ENCODE data around the gene P2RX7.

P2RX7 gene

DNA sequence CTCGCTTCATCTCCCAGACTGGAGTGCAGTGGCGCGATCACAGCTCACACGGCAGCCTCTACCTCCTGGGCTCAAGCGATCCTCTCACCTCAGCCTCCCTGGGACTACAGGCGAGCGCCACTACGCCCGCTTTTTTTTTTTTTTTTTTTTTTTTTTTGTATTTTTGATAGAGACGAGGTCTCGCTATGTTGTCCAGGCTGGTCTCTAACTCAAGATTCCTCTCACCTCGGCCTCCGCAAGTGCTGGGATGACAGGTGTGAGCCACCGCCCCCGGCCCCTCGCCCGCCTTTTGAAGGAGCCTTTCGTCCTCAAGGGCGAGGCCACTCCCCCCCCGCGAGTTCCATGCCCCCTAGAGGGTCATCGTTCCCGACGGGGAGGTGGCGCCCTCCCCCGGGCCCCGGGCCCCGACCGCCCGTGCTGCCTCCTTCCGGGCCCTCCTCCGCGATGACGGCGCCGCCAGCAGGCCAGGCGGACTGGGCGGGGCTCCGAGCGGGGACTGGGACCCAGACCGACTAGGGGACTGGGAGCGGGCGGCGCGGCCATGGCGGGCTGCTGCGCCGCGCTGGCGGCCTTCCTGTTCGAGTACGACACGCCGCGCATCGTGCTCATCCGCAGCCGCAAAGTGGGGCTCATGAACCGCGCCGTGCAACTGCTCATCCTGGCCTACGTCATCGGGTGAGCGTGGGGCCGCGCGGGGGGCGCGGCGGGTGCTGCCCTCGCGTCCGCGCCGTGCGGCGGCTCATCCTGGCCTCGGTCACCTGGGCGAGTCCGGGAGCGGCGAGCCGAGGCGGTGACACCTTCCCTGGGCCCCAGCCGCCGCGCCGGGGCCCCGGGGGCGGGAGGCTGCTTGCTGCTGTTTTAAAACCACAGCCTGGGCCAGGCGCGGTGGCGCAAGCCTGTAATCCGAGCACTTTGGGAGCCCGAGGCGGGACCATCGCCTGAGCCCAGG, 77.2 kb downstream of the P2RX7 start, which contains the start of gene P2RX4:
P2RX4 (plus strand) TSS at position 506 of the 949 bp plus-strand sequence; CDS start at position 542, 36 bp downstream.
- Mint-ChIP-seq H3K36me3 (ENCODE audit: low read depth) (peaks cover 15% of the 10 kb centered on the region), H3K4me3 (peak within 1 kb of the TSS; percentile 99), H3K4me1 (ENCODE audit: low read depth) (peaks cover 28% of the 10 kb centered on the region), H3K27me3 (ENCODE audit: low read depth) (no peaks in the 10 kb centered on the region), H3K9me3 (no peaks in the 10 kb centered on the region), H3K27ac (peak within 1 kb of the TSS; percentile 98)

DNA sequence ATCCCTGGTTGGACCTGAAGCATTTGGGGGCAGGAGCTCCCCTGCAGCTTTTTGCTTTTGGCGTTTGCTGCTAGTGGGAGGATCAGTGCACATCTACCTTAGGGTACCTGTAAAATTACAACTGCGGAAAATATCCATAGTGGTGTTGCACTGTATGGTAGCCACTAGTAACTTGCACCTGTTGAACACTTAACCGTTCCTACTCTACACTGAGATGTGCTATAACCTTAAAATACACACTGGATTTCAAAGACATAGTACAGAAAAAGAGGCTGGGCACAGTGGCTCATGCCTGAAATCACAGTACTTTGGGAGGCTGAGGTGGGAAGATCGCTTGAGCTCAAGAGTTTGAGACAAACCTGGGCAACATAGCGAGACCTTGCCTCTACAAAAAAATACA, 80.2 kb downstream of the P2RX7 start:
- Mint-ChIP-seq H3K9me3 (no peaks in the 10 kb centered on the region), H3K4me3 (no peak overlapping the region), H3K4me1 (ENCODE audit: low read depth) (peaks cover 34% of the 10 kb centered on the region), H3K27me3 (ENCODE audit: low read depth) (no peaks in the 10 kb centered on the region), H3K27ac (no peak overlapping the region), H3K36me3 (ENCODE audit: low read depth) (peaks cover 24% of the 10 kb centered on the region)

DNA sequence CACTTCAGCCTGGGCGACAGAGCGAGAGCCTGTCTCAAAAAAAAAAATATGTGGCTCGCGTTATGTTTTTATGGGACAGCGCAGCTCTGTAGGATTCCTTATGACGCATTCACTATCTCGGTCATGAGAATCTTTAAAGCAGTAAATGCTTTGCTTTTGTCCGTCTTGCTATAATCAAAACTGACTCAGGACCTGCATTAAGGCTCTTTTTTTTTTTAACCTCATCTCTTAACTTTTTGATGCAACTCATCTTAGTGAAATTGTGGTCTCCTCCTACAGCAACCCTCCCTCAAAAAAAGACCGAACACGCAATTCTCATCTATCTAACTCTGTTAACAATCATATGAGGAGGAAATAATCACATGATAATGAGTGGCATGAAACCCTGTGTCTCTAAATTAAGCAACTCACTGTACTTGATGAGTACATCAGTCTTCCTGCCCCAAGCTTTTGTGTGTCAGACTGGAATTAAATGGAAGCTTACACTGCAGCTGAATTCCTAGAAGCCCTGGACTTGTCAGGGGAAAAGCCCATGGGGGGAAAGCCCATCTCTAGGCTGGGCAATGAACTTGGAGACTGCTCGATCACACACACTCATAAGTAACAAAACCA, 81.6 kb downstream of the P2RX7 start:
- Mint-ChIP-seq H3K27ac (peak overlapping the region; percentile 71), H3K9me3 (no peaks in the 10 kb centered on the region), H3K4me3 (peak overlapping the region; percentile 39), H3K27me3 (ENCODE audit: low read depth) (no peaks in the 10 kb centered on the region), H3K4me1 (ENCODE audit: low read depth) (peaks cover 28% of the 10 kb centered on the region), H3K36me3 (ENCODE audit: low read depth) (peaks cover 31% of the 10 kb centered on the region)

DNA sequence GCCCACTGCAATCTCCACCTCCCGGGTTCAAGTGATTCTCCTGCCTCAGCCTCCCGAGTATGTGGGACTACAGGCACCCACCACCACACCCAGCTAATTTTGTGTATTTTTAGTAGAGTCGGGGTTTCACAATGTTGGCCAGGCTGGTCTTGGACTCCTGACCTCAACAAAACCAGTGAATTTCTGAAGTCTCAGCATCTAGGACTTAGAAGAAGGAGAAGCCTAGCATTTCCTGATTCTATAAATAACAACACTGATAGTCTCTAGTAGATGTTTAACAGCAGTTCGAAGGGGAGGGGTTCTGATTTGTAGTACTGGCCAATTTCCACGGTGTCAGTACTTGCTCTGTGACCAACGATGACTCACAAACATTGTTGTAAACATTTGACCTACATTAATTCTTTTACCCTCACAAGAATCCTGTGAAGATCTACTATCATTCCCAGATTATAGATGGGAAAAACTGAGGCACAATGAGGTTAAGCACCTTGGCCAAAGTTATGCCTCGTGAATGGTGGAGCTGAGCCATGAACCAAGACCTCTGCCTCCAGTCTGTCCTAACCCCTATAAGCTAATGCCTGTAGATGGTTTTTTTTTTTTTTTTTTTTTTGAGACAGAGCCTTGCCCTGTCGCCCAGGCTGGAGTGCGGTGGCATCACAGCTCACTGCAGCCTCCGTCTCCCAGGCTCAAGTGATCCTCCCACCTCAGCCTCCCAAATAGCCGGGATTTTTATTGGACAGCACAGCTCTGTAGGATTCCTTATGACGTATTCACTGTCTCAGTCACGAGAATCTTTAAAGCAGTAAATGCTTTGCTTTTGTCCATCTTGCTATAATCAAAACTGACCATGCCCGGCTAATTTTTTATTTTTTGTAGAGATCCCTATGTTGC, 82.4 kb downstream of the P2RX7 start:
- Mint-ChIP-seq H3K36me3 (ENCODE audit: low read depth) (peaks cover 38% of the 10 kb centered on the region), H3K4me1 (ENCODE audit: low read depth) (peaks cover 26% of the 10 kb centered on the region), H3K4me3 (peak overlapping the region; percentile 39), H3K27ac (peak overlapping the region; percentile 71), H3K9me3 (no peaks in the 10 kb centered on the region), H3K27me3 (ENCODE audit: low read depth) (no peaks in the 10 kb centered on the region)

DNA sequence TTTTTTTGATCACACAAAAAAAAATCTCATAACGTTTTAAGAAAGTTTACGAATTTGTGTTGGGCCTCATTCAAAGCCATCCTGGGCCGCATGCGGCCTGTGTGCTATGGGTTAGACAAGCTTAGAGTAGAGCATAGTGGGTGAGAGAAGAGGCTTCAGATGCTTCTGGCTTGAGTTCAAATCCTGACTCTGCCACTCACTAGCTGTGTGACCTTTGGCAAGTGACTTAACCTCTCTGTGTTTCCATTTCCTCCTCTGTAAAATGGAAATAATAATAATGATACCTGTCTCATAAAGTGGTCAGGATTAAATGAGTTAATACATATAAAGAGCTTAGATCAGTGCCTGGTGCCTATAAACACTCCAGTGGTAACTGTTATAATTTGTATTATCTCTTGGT, 83.4 kb downstream of the P2RX7 start:
- Mint-ChIP-seq H3K27ac (no peak overlapping the region), H3K4me1 (ENCODE audit: low read depth) (peaks cover 25% of the 10 kb centered on the region), H3K27me3 (ENCODE audit: low read depth) (no peaks in the 10 kb centered on the region), H3K9me3 (no peaks in the 10 kb centered on the region), H3K4me3 (no peak overlapping the region), H3K36me3 (ENCODE audit: low read depth) (peaks cover 41% of the 10 kb centered on the region)

DNA sequence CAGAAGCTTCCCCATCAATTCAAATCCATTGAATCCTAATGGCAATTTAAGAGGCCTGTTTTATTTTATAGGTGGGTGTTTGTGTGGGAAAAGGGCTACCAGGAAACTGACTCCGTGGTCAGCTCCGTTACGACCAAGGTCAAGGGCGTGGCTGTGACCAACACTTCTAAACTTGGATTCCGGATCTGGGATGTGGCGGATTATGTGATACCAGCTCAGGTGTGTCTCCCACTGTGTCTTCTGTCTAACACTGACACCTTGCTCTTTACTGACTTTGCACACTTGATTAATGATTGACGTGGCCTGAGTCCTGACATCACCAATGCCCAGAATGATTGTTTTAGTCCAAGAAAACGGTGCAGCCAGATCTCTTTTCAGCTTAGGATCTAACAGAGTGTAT, 84.4 kb downstream of the P2RX7 start:
- Mint-ChIP-seq H3K4me3 (no peak overlapping the region), H3K27ac (no peak overlapping the region), H3K36me3 (ENCODE audit: low read depth) (peaks cover 45% of the 10 kb centered on the region), H3K9me3 (no peaks in the 10 kb centered on the region), H3K27me3 (ENCODE audit: low read depth) (no peaks in the 10 kb centered on the region), H3K4me1 (ENCODE audit: low read depth) (peaks cover 23% of the 10 kb centered on the region)

DNA sequence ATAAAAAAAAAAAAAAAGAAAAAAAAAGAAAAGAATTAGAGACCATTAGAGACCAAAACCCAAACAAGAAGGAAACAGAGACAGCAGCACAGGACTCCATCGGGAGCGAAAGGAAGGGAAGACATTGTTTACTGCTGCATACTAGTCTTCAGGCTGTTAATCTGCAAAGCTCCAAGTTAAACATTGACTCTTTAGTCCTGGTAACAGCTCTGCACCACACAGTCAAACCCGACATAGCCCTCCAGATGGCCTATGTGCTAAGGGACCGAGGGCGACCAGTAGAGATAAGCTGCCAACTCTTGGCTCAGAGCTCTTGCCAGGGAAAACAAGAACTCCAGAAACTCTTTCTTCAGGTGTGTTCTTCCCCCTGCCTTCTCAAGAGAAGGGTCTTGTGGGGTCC, 85.1 kb downstream of the P2RX7 start:
- Mint-ChIP-seq H3K27me3 (ENCODE audit: low read depth) (no peaks in the 10 kb centered on the region), H3K27ac (no peak overlapping the region), H3K4me1 (ENCODE audit: low read depth) (peaks cover 24% of the 10 kb centered on the region), H3K36me3 (ENCODE audit: low read depth) (peaks cover 51% of the 10 kb centered on the region), H3K9me3 (no peaks in the 10 kb centered on the region), H3K4me3 (no peak overlapping the region)

DNA sequence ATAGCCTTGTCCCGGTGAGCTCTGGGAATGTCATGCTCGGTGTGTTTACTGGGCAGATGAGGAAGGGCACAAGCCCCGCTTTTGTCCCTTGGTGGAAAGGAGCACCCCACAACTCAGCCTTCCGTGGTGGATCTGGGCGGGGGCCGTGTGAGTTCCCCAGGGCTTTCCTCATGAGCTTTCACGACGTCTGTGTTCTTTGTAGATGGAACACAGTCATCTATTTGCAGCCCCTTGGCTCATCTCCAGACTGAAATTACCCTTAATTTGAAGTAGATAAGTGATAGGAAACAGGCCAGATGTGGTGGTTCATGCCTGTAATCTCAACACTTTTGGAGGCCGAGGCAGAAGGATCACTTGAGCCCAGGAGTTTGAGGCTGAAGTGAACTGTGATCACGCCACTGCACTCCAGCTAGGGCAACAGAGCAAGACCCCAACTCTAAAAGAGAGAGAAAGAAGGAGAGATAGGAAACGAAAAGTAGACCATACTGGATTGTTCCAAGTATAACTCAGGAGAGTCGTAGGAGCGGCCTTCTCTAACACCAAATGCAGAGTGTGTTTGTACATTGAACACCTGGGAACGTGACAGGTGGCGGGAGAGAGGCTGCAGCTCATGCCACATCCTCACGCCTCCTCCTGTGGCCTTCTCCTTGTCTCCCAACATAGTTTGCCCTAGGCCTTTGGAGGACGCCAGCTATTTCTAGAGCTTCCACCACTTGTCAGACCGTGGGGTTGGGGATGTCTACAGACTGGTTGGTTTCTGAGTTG, 86.1 kb downstream of the P2RX7 start:
- Mint-ChIP-seq H3K27me3 (ENCODE audit: low read depth) (no peaks in the 10 kb centered on the region), H3K27ac (no peak overlapping the region), H3K9me3 (no peaks in the 10 kb centered on the region), H3K4me3 (no peak overlapping the region), H3K36me3 (ENCODE audit: low read depth) (peaks cover 54% of the 10 kb centered on the region), H3K4me1 (ENCODE audit: low read depth) (peaks cover 32% of the 10 kb centered on the region)

DNA sequence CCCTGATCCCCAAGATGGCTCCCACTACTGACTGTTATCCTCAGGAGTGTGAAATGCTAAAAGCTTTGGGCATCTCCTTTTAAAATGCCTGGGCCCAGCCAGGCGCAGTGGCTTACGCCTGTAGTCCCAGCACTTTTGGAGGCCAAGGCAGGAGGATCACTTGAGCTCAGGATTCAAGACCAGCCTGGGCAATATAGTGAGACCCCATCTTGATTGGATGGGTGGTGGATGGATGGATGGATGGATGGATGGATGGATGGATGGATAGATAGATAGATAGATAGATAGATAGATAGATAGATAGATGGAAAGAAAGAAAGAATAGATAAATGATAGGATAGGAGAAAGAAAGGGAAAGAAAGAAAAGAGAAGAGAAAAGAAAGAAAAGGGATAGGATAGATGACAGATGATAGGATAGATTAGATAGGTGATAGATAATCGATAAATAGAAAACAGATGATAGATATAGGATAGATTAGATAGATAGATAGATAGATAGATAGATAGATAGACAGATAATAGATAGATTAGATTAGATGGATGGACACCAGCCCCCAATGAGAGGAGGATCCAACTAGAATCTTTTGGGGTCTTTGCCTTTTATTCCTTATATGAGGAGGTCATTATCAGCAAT, 86.8 kb downstream of the P2RX7 start:
- Mint-ChIP-seq H3K9me3 (no peaks in the 10 kb centered on the region), H3K36me3 (ENCODE audit: low read depth) (peaks cover 54% of the 10 kb centered on the region), H3K27ac (no peak overlapping the region), H3K27me3 (ENCODE audit: low read depth) (no peaks in the 10 kb centered on the region), H3K4me3 (no peak overlapping the region), H3K4me1 (ENCODE audit: low read depth) (peaks cover 34% of the 10 kb centered on the region)

DNA sequence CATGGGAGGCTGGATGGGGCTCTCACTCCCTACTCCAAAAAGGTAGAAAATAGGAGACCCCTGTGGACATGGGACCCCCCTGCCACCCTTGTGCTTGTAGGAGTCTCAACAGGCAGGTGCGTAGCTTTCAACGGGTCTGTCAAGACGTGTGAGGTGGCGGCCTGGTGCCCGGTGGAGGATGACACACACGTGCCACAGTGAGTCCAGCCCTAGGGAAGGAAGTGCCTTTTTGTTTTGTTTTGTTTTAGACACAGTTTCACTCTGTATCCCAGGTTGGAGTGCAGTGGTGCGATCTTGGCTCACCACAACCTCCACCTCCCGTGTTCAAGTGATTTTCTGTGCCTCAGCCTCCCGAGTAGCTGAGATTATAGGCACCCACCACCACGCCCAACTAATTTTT, 90.2 kb downstream of the P2RX7 start:
- peak overlapping the region; percentile 98 for H3K27ac Mint-ChIP-seq
- H3K4me3 Mint-ChIP-seq = no peak overlapping the region
- H3K27me3 Mint-ChIP-seq (ENCODE audit: low read depth) = no peaks in the 10 kb centered on the region
- peaks cover 60% of the 10 kb centered on the region for H3K36me3 Mint-ChIP-seq (ENCODE audit: low read depth)
- peaks cover 41% of the 10 kb centered on the region for H3K4me1 Mint-ChIP-seq (ENCODE audit: low read depth)
- H3K9me3 Mint-ChIP-seq = no peaks in the 10 kb centered on the region

DNA sequence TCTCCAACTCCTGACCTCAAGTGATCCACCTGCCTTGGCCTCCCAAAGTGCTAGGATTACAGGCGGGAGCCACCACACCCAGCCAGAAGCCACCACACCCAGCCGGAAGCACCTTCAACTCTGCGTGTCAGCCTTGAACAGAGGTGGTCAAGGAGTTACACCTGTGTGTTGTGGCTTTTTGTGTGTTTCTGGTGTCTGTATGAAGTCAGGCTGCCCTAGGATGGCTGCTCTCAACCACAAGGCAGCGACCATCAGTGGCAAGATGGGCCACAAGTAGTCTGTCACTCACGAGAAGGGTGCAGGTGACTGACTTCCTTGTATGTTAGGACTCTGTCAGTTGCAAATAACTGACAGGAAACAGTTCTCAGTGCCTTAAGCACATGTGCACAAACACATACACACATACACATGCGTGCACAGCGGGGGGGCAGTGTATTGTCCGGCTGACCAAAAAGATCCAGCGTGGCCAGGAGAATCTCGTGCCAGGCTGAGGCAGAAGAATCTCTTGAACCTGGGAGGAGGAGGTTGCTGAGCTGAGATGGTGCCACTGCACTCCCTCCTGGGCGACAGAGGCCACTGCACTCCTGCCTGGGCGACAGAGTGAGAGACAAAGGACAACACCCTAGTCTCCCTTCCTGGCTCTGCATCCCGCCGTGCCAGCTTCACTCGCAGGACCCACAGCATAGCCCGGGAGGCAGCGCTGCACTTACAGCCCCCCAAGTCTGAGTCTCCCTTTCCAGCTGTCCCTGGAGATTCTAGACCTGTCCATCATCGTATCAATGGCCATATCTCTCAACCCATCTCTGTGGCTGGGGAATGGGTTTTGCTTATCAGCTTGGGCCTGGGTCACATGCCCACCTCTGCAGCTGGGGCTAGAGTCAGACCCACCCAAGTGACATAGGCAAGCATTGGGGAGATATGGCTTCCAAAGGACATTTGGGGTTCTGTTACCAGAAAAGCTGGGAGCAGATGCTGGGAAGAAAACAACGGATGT, 90.9 kb downstream of the P2RX7 start:
- Mint-ChIP-seq H3K27ac (peak overlapping the region; percentile 98), H3K4me1 (ENCODE audit: low read depth) (peaks cover 41% of the 10 kb centered on the region), H3K9me3 (no peaks in the 10 kb centered on the region), H3K36me3 (ENCODE audit: low read depth) (peaks cover 57% of the 10 kb centered on the region), H3K4me3 (peak overlapping the region; percentile 57), H3K27me3 (ENCODE audit: low read depth) (no peaks in the 10 kb centered on the region)

DNA sequence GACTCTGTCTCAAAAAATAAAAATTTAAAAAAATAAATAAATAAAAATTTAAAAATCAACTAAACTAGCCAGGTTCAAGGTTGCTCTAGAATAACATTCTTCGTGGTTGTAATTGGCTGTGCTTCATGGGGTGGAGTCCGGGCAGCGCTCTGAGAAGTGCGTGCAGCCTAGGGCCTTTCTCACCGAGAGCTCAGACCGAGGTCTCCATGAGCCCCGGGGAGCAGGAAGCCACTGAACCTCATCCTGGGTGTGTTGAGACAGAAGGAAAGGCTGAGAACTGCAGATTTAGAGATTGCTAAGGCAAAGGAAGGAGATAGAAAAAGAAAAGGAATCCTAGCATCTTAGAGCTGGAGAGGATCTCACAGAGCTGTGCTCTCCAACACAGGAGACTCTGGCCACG, 91.9 kb downstream of the P2RX7 start:
- peaks cover 41% of the 10 kb centered on the region for H3K4me1 Mint-ChIP-seq (ENCODE audit: low read depth)
- H3K4me3 Mint-ChIP-seq = peak overlapping the region; percentile 82
- H3K27ac Mint-ChIP-seq = peak overlapping the region; percentile 98
- peaks cover 58% of the 10 kb centered on the region for H3K36me3 Mint-ChIP-seq (ENCODE audit: low read depth)
- no peaks in the 10 kb centered on the region for H3K9me3 Mint-ChIP-seq
- H3K27me3 Mint-ChIP-seq (ENCODE audit: low read depth) = no peaks in the 10 kb centered on the region

Data from T-helper 1 cell treated with Interleukin-12 subunit alpha and Interleukin-12 subunit beta and Interleukin-4 antibody, amounts not matched to agents 30 μg/mL and 1 μg/mL, for 36 hours (primary cell).